HEK293 (cell line): ENCODE data around the gene ENAH.

ENCODE experiments used
- HOXA7 ChIP-seq: sonication (generic); formaldehyde crosslinking; IDR thresholded peaks from 2 replicates; pipeline ENCODE4 v1.8.1; 2022; ENCODE audit warnings: missing genetic modification reagents, borderline replicate concordance
- ZBTB17 ChIP-seq: fragments of 450-650 bp; formaldehyde crosslinking; IDR thresholded peaks from 2 replicates; pipeline ENCODE4 v1.5.1; 2016; ENCODE audit warnings: missing biosample characterization, missing genetic modification characterization
- ZNF416 ChIP-seq: fragments of 450-650 bp; formaldehyde crosslinking; IDR thresholded peaks from 2 replicates; pipeline ENCODE4 v1.5.1; 2016; ENCODE audit warnings: missing biosample characterization, missing genetic modification characterization
- ZNF514 ChIP-seq: fragments of 450-650 bp; formaldehyde crosslinking; IDR thresholded peaks from 2 replicates; pipeline ENCODE4 v1.5.1; 2016; ENCODE audit warnings: missing biosample characterization, missing genetic modification characterization
- TF ChIP-seq, protein P1 (sequence below): fragments of 450-650 bp; formaldehyde crosslinking; IDR thresholded peaks from 2 replicates; pipeline ENCODE4 v1.5.1; 2016; ENCODE audit warnings: missing biosample characterization, missing genetic modification characterization

DNA sequence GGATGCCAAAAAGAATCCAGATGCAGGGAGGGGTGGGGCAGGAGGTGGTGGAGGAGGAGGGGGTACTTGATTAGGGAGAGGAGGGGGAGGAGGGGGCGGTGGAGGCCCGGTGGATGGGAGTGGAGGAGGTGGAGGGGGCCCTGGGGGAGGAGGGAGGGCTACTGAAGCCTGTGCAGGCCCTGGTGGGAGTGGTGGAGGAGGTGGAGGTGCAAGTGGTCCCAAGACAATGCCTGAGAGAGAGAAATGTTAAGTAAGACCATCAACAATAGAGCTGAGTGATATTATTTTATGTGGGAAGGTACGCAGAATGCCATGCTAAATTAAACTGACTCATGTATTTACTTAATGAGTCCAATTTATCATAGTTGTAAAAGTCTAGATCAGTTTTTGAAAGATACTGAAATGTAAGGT, 138.2 kb downstream of the ENAH start:
- TF ChIP-seq, protein P1, sequence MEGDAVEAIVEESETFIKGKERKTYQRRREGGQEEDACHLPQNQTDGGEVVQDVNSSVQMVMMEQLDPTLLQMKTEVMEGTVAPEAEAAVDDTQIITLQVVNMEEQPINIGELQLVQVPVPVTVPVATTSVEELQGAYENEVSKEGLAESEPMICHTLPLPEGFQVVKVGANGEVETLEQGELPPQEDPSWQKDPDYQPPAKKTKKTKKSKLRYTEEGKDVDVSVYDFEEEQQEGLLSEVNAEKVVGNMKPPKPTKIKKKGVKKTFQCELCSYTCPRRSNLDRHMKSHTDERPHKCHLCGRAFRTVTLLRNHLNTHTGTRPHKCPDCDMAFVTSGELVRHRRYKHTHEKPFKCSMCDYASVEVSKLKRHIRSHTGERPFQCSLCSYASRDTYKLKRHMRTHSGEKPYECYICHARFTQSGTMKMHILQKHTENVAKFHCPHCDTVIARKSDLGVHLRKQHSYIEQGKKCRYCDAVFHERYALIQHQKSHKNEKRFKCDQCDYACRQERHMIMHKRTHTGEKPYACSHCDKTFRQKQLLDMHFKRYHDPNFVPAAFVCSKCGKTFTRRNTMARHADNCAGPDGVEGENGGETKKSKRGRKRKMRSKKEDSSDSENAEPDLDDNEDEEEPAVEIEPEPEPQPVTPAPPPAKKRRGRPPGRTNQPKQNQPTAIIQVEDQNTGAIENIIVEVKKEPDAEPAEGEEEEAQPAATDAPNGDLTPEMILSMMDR (tag by site-specific recombination) = no peak
- TF ChIP-seq ZBTB17 = no peak
- no peak for TF ChIP-seq HOXA7 (CRISPR knock-in tag)
- TF ChIP-seq ZNF416 (tag by site-specific recombination) = no peak
- TF ChIP-seq ZNF514 (tag by site-specific recombination) = no peak
